ENCODE measurements around the gene CATSPERZ. TPM values are rescaled to one million over a fixed set of nuclear protein-coding genes. Genes with fewer than 3 reads are reported as not detected.
A peak's percentile ranks its signal among the peaks of the same experiment; 100 is the strongest.

CATSPERZ gene
- total and polyA plus RNA-seq, 2 of the 13 experiments (the other 11 are each of a cell fraction or from before 2014, with no cell fraction given) = 0.22 to 0.48 TPM

- H3K36me3 ChIP-seq (replicated peaks in 1 of 2; ENCODE audit: control insufficient read depth in 1 of 2, insufficient read depth in 2 of 2, low read length in 2 of 2) = no peaks in the 10 kb centered on the region
- no peaks in the 10 kb centered on the region for H3K9me3 ChIP-seq (ENCODE audit: low read length)
- no peak overlapping the region for H3K9ac ChIP-seq (ENCODE audit: insufficient read depth, low read depth, low read length)
- ChIA-PET CTCF (ENCODE audit: low intra/inter-chr PET ratio, low total read pairs) (no interaction called here), POLR2A (no interaction called here)
- DNase-seq (ENCODE audit: low spot score) = no peak
- no peak overlapping the region for H2AFZ ChIP-seq (ENCODE audit: low read length)
- intact Hi-C loops (cut with micrococcal nuclease; ENCODE audit: unreplicated experiment) = no loop called here
- H4K20me1 ChIP-seq (ENCODE audit: insufficient read depth, low read length) = no peaks in the 10 kb centered on the region
- H3K4me2 ChIP-seq (ENCODE audit: low read depth, low read length) = no peak overlapping the region
- no peak for FAIRE-seq
- WGBS (ENCODE audit: low lambda C conversion rate) = 38% methylated on average over 8 of the region's 8 CpGs
- ATAC-seq = no peak
- no peak overlapping the region for H3K4me3 ChIP-seq (replicated peaks in 1 of 3; ENCODE audit: insufficient read depth in 1 of 3, low read depth in 2 of 3, low read length in 3 of 3)
- no peak overlapping the region for H3K27ac ChIP-seq (ENCODE audit: extremely low read length, insufficient read depth, low read length)
- no peaks in the 10 kb centered on the region for H3K79me2 ChIP-seq (ENCODE audit: insufficient read depth, low read length)
- H3K4me1 ChIP-seq (ENCODE audit: insufficient read depth, low read length) = peaks cover 22% of the 10 kb centered on the region
- no TSS peak for BruUV-seq (replicated peaks)
- peaks cover 5 to 35% of the 10 kb centered on the region in 2 experiments; a peak in 3 of 5 replicates for H3K27me3 ChIP-seq (ENCODE audit: control insufficient read depth in 1 of 2, insufficient read depth in 2 of 2, low read length in 2 of 2)
- in situ Hi-C loops (cut with HindIII; ENCODE audit: extremely low pct_ligation_motif_present, low pct_unique_long_range_greater_than_20kb) = no loop called here
- TF ChIP-seq CENPT (CRISPR knock-in tag; IDR thresholded peaks at IDR 0.05; ENCODE audit: low read depth) = no peak
- TF ChIP-seq CEBPB (IDR thresholded peaks at IDR 0.05; ENCODE audit: borderline replicate concordance, low read depth, low read length) = 0 out of 2 replicates have a peak, but pooled peaks have one; percentile 41
- TF ChIP-seq ARID5B (CRISPR knock-in tag; IDR thresholded peaks at IDR 0.05) = no peak
- TF ChIP-seq ZNF770 (CRISPR knock-in tag; IDR thresholded peaks at IDR 0.05) = no peak
- TF ChIP-seq FOXK2 (IDR thresholded peaks at IDR 0.05) = no peak
- no peak for TF ChIP-seq JARID2 (CRISPR knock-in tag; IDR thresholded peaks at IDR 0.05; ENCODE audit: insufficient replicate concordance)
- no peak for TF ChIP-seq ZNF572 (CRISPR knock-in tag; IDR thresholded peaks at IDR 0.05)
- TF ChIP-seq MLXIP (CRISPR knock-in tag; IDR thresholded peaks at IDR 0.05; ENCODE audit: borderline replicate concordance) = no peak
- TF ChIP-seq ZNF564 (CRISPR knock-in tag; IDR thresholded peaks at IDR 0.05) = no peak
- no peak for TF ChIP-seq ZFP36L1 (CRISPR knock-in tag; IDR thresholded peaks at IDR 0.05)
- TF ChIP-seq DBP (CRISPR knock-in tag; IDR thresholded peaks at IDR 0.05; ENCODE audit: not compliant biosample characterization) = no peak
- TF ChIP-seq ZNF768 (CRISPR knock-in tag; IDR thresholded peaks at IDR 0.05) = peak; percentile 95
- TF ChIP-seq AKAP8 (CRISPR knock-in tag; IDR thresholded peaks at IDR 0.05) = no peak
Observed at GRCh38 chr11:64337538-64338249, 37.5 kb downstream of the CATSPERZ start.

Data from HepG2 (cell line).